GM18505 (cell line): ENCODE data around the gene SEZ6.

Experiments
- ATAC-seq: cut with Tn5 transposase; IDR thresholded peaks from one replicate; pipeline ENCODE4 v1.9.1; 2021; ENCODE audit not compliant: unreplicated experiment
- POLR2A ChIP-seq: IDR thresholded peaks from 4 replicates; pipeline ENCODE4 v1.6.1; 2011; ENCODE audit warnings: borderline replicate concordance; ENCODE audit not compliant: insufficient read depth, insufficient read length; ENCODE audit errors: extremely low read depth

SEZ6 gene

GRCh38 chr17:29000973-29001372 is 4.9 kb downstream of the SEZ6 start:
- no peak for ATAC-seq
- TF ChIP-seq POLR2A, result no peak

GRCh38 chr17:28999206-28999605 is 6.6 kb downstream of the SEZ6 start:
- no peak for ATAC-seq
- no peak for TF ChIP-seq POLR2A

DNA sequence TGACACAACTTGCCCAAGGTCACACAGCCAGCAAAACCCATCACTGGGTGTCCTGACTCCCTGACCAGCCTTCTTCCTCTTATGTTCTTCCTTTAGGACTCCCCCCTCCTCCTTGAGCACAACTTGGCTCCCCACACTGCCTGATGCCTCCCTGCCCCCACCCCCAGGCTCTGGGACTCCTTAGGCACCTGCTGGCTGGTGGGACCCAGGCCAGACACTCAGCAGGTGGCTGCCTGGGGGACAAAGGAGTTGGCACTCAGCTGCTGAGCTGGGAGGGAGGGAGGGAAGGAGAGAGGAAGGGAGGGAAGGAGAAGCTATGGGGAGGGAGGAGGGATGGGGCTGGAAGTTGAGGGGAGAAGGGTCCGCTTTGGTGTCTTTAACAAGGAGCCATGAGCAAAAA is 8.0 kb downstream of the SEZ6 start:
- TF ChIP-seq POLR2A, result no peak

DNA sequence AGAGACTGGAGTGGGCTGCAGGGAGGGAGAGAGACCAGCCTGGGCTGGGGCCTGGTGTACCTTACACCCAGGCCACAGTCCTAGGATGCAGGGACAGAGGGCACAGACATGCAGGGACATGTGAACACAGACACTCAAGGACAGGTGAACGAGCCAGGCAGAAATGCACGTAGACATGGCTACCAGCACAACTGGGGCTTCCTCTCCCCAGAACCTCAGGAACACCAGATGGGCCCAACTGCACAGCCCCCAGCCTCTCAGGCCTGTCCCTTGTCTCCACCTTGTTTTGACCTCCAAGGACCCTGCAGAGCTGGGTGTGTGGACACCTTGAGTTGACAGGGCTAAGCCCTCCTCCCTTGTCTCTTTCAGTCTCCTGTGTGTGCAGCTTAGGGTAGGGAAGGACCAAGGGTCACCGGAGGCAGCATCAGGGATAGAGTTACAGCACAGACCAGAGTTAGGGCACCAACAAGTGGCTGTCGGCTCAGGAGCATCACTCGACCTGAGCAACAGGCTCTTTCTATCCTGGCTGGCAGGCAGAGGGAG is 9.2 kb downstream of the SEZ6 start:
- ATAC-seq, result no peak
- no peak for TF ChIP-seq POLR2A

More for the DNA sequence above, 8.0 kb downstream of the SEZ6 start:
- ATAC-seq, result no peak

- no peak for ATAC-seq
- TF ChIP-seq POLR2A, result no peak
Observed at GRCh38 chr17:28993645-28994426, 12.0 kb downstream of the SEZ6 start.

GRCh38 chr17:28992625-28993600 is 12.9 kb downstream of the SEZ6 start:
- ATAC-seq, result no peak
- no peak for TF ChIP-seq POLR2A

GRCh38 chr17:28992185-28992584 is 13.6 kb downstream of the SEZ6 start:
- ATAC-seq, result no peak
- no peak for TF ChIP-seq POLR2A

DNA sequence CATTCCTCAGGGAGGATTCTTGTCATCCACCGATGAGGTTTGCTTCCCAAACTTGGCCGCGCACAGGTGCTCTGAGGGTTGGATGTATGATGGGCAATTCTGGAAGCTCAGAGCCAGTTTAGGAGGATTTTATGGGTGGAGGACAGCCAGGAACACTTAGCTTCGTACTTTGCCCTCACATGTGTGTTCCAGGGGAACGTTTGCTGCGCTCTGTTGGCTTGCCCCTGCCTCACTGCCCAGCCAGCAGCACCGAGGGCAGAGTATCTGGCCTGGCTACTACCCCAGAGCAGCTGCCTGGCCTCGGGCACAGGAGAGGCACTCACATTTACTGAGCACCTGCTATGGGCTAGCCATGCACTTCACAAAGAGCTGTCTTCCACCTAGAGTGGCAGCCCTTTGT is 14.1 kb downstream of the SEZ6 start:
- no peak for ATAC-seq
- no peak for TF ChIP-seq POLR2A

GRCh38 chr17:28989028-28989427 is 16.8 kb downstream of the SEZ6 start:
- no peak for TF ChIP-seq POLR2A
- no peak for ATAC-seq

- TF ChIP-seq POLR2A, result no peak
Observed at GRCh38 chr17:28988475-28988874, 17.4 kb downstream of the SEZ6 start.

GRCh38 chr17:28986714-28987655 is 18.8 kb downstream of the SEZ6 start:
- no peak for TF ChIP-seq POLR2A
- no peak for ATAC-seq

More at GRCh38 chr17:28988475-28988874, 17.4 kb downstream of the SEZ6 start:
- no peak for ATAC-seq

GRCh38 chr17:28985950-28986713 is 19.7 kb downstream of the SEZ6 start:
- ATAC-seq, result no peak
- TF ChIP-seq POLR2A, result no peak
